Stimulated activated CD8-positive, alpha-beta memory T cell treated with anti-CD3 and anti-CD28 coated beads, Interleukin-7, amount 100 ng/mL, for 24 hours (primary cell): ENCODE results near the gene C3orf20.

ENCODE experiments used
- DNase-seq: peaks from one replicate; pipeline ENCODE4 v3.0.0-alpha.2; 2020; ENCODE audit warnings: low read depth

The C3orf20 gene

DNA sequence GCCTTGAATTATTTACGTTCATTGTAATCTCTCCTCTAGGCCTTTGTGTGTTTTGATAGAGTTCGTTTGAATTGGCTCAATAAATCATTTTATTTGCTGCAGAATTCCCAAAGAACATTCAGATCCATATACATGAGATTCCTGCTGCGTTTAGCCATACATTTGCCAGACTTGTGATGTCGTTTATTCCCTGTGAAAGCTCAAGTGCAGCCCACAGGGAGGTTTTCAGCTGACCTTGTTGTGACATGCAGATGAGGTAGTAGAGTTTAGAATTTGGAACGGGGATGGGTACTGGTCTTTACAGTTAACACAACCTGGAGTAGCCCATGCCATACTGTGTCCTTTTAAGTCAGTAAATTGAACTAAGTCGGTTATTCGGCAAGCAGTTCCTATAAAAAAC, at the start of gene C3orf20:
TSS of gene C3orf20 (plus strand) at position 301 of the 400 bp plus-strand sequence. CDS start 7,573 bp downstream, outside the sequence.
- DNase-seq, result no peak

DNA sequence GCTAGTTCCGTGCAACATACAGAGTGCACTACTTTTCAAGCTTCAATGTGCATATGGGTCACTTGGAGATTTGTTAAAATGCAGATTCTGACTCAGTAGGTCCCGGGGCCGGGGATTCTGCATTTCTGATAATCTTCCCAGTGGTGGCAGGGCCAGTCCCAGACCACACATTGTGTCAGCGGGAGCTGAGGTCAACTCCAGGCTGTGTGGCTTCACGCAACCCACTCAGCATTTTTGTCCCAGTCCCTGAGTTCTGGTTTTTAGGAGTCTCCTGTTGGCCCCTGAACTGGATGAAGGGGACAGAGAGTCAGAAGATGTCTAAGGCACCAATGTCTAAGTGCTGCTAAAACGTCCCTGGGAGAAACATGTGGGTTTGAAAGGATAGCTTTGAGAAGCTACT, 49.5 kb upstream of the C3orf20 start:
- DNase-seq, result no peak

DNA sequence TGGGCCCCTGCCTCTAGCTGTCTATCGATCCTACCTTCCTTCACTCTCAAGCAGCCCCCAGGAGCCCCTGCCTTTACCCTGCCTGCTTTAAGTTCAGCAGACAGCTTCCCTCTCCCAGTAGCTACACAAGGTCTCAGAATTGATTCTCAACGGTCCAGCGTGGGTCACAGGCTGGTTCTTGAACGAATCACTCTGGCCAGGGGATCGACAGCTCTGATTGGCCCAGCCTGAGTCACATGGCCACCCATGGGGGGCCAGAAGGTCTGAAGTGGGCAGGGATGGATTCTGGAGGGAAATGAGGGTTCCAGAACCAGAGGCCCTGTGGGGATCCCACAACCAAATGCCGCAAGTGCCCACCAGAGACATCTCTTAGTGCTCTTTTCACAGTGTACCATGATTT, 47.1 kb upstream of the C3orf20 start:
- no peak for DNase-seq

DNA sequence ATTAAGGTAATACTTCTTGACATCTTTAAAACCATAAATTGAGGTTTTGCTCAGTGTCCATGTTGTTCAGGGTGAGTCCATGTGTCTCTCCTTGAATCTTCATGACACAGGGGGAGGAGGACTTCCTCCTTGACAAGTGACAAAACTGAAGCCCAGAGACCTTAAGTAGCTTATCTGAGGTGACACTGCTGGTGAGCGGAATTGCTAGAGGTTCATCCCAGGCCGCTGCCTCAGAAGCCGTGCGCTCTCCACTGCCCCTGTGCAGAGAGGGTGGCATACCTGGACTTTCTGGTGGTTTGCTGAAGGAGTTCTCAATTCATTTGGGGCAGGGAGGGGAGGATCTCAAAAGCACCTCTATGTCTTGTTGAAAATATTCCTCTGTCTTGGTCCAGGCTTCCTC, 46.5 kb upstream of the C3orf20 start:
- DNase-seq, result no peak

DNA sequence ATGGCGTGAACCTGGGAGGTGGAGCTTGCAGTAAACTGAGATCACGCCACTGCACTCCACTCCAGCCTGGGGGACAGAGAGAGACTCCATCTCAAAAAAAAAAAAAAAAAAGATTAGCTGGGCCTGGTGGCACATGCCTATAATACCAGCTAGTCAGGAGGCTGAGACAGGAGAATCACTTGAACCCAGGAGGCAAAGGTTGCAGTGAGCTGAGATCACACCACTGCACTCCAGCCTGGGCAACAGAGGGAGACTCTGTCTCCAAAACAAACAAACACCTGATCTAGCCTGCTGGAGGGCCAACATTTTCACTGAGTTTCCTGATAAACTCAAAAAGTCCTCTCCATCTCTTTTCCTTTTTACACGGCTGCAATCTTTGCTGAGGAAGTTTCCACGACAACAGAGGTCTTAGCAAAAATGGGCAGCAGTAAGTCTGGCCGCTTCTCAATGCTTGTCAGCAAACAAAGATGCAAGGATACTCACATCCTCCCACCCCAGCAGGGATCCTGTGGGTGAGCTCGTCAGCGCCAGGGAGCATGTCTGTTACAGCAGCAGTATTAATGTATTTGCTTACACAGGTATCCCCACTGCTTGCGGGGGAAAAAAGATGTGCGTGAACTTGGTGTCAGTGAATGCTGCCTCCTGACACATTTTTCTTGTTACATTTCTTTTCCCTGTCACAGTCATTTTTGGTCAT, 44.4 kb upstream of the C3orf20 start:
- DNase-seq, result no peak

DNA sequence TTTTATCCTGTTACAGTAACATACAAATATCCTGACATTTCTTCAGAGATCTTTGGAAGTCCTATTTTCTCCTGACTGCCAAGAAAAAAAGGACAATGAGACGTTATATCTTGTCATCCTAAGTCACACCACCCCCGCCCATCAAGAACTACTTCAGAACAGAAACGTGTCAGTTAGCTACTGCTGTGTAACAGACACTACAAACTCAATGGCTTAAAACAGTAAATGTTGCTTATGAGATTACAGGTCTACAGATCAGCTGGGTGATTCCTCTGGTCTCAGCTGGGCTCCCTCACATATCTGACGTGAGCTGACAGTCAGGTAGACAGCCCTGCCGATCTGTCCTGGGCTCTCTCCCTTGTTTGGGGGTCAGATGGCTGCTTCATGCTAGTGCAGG, 43.8 kb upstream of the C3orf20 start:
- no peak for DNase-seq

DNA sequence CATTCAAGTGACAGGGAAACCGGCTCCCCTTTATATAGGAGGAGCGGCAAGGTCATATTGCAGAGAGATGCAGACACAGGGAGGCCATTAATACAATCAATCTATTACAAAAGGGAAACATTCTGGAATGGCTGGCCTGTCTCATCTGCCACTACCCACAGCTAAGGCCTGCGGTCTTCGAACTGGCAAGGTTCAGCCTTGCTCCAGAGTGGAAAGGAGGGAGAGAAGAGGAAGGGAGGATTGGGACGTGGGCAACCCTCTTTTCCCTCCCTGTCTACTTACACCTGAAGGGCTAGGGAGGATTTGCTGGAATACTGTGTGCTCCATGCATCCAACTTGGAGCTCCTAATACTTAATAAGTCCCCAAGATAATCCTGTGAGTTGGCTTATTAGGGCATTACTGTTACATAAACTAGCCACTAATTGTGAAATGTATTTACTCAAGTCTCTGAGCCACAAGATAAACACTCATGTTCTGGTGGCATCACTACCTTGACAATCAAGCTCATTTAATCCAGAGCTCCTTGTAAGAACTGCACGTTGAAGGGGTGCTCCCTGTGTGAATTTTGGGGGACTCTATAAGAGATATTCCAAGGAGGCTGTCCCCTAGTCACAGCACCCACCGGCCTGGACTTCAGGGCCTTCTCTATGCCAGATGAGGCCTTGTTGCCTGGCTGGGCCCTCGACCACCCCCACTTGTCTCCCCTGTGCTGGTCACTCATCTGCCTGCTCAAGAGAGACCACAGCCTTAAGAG, 43.1 kb upstream of the C3orf20 start:
- no peak for DNase-seq

DNA sequence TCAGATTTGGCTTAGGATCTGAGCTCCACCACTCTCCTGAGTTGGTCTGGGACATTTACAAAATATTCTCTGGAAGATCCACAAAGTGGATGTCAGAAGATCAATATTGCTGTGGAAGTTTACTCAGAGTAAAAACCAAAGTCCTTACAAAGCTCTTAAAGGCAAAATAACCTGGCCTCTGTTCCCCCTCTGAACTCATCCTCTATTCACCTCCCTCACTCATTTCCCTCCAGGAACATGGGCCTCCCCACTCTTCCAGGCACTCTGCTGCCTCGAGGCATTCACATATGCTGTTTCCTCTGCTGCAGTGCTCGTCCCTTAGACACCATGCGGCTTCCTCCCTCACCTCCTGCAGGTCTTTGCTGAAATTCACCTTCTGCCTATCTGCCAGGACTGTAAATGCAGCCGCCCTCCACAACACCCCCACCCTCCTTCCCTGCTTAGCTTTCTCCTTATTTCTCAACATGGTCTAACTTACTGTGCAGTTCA, 42.5 kb upstream of the C3orf20 start:
- no peak for DNase-seq

DNA sequence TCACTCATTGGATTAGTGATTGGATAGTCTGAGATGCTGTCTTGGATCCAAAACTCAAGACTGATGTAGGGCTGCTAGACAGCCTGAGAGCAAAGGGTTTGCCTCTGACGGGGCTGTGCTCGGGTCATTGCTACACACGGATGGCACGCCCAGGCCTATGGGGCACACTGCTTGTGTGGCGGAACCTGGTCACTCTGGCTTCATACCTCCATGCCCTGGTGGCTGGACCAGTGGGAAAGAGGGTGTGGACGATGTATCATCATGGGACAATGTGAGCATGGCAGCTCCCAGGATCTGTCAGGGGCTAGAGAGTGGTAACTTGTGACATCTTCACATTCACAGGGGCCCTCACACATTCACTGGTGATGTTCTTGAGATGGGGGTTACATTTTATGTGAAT, 41.5 kb upstream of the C3orf20 start:
- DNase-seq, result no peak

DNA sequence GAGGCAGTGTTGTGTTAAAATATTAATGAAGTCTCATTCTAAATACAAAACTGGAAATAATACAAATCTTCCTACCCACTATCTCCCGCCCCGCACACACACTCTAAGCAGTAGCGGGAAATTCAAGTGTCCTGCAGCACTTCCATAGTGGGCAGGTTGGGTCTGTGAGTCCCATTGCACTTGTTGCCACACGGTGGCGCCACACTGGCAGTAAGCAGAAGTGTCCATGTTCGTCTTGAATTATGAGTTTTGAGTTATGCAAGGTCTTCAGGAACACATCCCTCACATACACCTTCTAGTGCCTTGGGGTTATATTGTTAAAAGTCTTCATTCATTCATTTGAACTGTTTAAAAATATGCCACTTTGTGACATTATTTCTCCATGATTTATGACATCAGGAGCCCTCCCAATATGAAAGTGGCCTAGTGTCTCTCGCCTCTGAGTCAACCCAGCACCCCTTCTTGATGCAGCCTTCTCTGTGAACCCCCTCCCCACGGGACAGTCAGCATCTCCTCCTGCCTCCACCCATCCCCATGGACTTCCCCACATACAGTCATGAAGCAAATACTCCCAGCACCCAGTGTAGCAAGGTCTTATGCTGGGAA, 41.0 kb upstream of the C3orf20 start:
- DNase-seq, result peak; percentile 9

DNA sequence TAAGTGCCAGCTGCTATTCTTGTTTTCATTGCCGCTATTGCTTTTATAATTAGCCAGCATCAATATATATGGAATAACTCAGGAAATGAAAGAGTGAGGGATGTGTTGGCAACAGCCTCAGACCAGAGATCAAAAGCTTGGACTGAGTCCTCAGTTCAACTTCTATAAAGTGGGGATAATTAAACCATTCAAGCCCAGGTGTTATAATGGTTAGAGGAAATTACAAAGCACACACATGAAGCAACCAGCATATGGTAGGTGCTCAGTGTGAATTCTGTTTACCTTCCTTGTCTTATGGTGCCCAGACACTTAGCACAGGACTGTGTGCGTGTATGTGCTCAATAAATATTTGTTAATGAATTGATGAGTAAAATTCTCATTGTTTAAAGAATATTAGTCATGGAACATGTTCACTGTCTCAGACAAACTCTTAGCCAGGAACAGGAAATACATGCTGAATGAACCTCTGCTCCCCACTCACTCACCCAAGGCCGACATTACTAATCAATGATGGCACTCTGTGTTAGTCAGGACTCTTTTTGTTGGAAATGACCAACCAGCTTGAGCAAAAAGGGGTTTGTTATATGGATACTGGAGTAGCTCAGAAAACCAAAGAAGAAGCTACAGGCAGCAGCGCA, 40.1 kb upstream of the C3orf20 start:
- no peak for DNase-seq

DNA sequence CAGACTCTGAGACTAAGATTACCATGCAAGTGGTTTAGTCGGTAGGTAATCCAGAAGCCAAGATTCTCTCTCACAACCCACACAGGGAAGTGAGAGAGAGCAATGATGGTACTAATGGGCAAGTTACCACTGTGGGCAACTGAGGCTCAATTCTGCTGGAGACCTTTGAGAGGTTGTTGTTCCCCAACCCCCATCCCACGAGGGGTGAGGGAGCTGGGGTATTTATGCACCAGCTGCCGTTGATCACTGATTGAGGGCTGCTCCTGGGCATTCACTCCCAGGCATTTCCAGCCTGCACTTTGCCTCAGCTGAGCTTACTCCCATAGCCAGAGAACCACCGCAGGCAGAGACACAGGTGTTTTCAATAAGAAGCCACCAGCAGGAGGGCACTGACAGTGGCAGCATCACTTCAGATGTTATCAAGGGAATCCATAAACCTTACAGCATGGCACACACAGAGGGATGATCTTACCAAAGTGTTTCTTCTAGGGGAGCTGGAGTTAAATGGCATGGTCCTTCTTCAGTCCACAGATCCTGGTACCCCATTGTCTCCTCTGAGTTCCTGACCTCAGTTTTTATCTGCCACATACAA, 38.3 kb upstream of the C3orf20 start:
- DNase-seq, result no peak

DNA sequence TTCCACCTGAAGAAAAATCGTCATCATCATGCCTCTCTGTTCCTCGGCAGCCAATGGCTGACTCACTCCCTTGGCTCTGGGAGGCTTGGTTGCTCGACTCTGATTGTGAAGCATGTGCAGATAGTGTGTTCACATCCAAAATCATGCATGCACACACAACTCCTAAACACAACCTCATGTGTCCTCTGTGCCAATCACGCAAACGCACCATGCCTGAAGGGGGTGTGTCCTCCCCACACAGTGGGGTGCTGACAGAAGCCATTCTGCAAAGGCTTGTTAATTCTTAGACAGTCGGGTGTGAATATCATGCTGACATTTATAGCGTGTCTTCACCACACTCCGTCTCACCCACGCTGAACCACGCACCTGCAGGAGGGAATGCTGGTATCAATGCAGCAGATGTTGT, 34.8 kb upstream of the C3orf20 start:
- no peak for DNase-seq

DNA sequence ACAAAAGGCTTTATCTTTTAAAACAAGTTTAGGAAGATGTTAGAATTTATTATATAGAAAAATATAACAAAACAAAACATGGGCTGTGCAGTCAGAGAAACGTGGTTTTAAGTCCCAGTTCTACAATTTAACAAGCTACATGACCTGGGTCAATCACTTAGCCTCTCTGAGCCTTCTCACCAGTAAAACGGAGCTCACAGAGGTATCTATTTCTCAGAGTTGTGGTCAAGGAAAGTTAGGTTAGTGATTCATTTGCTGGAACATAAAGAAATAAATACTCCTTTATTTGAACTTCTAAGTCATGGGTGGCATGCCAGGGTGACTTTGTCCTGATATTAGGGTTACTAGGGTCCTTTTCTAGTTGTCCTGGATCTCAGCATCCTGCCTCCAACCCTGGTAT, 34.2 kb upstream of the C3orf20 start:
- DNase-seq, result no peak

DNA sequence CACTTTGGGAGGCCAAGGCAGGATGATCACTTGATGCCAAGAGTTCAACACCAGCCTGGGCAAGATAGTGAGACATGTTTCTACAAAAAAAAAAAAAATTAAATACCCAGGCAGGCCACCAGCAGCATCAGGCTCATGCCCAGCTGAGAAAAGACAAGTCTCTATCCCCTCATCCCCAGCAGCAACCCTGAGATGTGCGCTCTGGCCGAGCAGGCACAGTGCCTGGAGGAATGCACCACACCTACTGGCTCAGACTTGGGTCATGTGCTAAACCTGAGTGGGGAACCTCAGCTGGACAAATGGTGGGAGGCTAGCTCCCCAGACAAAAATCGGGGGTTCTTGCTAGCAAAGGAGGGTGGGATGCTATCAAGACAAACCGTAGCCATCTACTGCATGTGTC, 33.6 kb upstream of the C3orf20 start:
- no peak for DNase-seq

DNA sequence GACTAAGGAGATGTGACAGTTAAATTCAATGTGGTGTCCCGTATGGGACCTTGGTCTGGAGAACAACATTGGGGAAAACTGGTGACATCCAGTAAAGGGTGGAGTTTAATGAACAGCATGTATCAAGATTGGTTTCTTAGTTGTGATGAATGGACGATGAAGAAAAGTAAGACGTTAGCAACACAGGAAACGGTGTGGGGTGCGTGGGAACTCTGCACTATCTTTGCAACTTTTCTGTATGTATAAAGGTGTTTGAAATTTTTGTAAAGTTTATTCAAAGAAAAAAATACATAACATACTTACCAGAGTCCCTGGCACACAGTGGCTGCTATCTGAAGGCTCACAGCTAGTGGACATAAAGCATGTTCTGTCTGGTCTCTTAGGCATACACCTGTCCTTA, 29.5 kb upstream of the C3orf20 start:
- DNase-seq, result no peak

DNA sequence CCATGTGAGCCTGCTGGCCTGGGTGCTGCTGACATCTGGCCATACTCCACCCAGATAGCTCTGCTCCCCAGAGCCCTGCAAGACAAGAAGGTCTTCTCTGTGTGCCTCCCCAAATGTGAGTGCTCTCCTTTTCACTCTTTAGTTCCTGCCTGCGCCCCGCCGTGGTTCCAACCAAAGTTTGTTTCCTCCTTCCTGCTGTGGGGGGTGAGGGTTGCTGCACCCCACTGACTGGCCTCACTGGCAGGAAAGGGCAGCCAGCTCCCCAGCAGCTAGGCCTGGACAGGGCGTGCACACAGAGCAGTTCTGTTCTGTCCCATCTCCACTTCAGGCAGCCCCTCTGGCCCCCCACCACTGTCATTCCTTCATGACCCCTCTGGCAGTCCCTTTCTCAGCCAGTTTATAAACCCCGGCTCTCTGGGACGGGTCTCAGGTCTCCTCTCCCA, 28.8 kb upstream of the C3orf20 start:
- no peak for DNase-seq

DNA sequence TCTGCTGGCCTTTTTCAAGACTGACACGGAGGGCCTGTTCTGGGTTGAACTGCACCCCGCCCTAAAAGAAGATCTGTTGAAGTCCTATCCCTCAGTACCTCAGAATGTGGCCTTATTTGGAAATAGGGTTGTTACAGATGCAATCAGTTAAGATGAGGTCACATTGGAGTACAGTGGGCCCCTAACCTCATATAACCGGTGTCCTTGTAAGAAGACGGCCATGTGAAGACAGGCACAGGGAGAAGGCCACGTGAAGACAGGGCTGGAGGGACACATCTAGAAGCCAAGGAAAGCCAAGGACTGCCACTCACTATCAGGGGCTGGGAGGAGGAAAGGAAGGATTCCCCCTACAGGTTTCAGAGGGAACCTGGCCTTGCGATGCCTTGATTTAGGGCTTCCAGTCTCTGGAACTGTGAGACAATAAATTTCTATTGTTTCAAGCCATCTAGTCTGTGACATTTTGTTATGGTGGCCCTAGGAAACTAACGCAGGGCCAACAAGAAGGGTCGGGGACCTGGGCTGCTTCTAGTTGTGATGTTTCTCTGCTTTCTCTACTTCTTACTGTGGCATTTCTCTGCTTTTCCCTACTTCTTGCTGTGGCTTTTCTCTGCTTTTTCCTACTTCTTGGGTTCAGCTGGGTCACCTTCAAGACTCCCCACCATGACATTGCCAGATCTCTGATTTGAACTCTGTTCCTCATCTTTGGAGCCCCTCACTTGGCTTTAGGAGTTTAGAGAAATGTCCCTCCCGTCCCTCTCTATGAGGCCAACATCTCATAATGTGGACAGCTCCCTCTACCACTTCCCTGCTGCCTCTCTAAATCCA, 28.1 kb upstream of the C3orf20 start:
- DNase-seq, result no peak

DNA sequence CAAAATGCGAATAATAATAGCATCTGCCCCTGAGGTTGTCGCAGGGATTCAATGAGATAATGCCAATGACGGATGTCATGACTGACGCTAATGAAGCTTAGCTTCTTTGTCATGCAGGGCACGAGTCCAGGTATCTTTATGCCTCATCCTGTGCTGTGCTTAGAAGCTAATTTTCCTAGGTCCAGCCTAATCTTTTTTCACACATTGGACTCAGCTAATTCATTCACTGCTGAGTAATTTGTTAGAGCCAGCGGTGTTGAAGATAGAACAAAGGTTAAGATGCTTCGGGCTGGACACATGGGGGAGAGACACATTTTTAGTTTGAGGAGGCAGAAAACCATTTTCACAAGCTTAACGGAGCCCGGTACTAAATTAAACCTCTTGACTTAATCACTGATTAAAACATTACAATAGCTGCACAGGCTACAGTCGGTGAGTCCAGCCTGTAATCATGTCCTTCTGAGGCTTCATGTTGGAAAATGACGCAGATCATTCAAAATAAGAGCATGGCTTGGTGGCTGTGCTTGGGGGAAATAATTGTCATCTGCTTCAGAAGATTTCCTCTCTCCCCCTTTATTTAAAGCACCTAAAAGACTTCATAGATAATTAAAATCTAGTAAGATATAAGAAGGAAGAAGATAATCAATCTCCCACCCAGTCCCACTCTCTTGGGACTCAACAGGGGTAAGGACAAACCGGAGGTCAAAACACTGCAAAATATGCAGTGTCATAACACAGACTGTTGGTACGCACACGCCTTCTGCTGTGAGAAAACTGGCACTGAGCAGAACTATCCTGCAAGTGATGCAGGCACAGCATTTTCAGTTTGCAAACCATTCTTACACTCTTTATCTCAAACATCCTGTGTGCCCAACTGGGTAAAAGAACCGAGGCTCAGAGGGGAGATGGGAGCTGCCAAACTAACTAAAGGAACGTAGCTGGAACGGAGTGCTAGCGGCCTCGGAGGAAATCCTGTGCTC, 26.7 kb upstream of the C3orf20 start:
- no peak for DNase-seq

DNA sequence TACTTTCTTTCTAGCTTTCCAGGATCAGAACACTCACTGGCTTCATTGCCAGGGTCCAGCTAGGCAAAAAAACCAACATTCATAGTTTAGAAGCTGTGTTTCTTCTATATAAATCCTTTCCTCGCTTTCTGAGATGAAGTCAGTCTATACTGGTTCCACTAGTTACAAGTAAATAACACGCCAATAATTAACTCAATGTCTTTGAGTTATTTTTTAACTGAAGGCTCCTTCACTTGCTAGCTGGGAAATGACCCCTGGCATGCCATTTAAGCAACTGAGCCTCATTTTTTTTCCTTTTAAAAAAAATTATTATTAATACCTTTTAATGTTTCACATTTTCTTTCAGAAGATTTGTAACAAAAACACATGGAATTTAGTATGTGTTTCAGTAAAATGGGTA, 25.5 kb upstream of the C3orf20 start:
- DNase-seq, result no peak
